Measurements from ENCODE around the gene ATP11A. TPM values are rescaled to one million over a fixed set of nuclear protein-coding genes. Genes with fewer than 3 reads are reported as not detected.

Gene ATP11A
- total RNA-seq, 1 donor from 2014 or later, result 75.6 TPM

DNA sequence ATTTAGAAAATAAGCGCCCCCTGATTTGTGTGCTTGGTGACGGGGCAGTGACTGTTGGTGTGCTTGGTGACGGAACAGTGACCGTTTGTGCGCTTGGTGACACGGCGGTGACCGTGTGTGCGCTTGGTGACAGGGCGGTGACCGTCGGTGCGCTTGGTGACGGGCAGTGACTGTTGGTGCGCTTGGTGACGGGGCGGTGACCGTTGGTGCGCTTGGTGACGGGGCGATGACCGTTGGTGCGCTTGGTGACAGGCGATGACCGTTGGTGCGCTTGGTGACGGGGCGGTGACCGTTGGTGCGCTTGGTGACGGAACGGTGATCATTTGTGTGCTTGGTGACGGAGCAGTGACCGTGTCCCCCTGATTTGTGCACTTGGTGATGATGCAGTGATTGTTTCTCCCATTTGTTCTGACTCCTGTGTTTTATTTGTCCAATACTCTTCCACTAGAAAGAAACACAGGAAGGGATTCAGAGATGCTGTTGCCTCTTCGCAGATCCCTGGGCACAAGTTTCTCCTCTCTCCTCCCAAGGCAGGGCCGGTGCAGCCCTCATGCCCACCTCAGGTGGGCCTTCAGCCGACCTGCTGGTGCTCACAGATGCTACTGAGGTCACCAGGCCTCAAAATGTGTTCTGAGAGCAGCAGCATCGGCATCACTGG, 128.3 kb downstream of the ATP11A start:
- intact Hi-C loops (cut with DNase I), result no loop called here
- no peak for ATAC-seq
- DNase-seq (ENCODE audit: low spot score), result no peak

DNA sequence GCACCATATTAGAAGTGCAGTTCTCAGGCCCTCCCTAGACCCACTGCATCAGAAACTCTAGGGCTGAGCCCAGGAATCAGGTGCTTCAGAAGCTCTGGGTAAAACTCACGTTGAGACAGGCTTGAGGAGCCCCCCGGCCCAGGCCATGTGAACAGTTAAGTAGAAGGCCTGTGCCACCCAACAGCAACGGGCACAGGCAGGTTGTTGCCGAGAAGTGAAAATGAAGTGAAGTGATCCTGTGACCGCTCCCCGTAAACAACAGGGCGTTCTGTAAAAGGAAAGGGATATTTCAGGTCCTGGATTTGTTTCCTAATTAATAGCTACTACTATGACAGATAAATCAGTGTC, 128.8 kb downstream of the ATP11A start:
- ATAC-seq, result no peak
- DNase-seq (ENCODE audit: low spot score), result no peak
- intact Hi-C loops (cut with DNase I), result no loop called here

DNA sequence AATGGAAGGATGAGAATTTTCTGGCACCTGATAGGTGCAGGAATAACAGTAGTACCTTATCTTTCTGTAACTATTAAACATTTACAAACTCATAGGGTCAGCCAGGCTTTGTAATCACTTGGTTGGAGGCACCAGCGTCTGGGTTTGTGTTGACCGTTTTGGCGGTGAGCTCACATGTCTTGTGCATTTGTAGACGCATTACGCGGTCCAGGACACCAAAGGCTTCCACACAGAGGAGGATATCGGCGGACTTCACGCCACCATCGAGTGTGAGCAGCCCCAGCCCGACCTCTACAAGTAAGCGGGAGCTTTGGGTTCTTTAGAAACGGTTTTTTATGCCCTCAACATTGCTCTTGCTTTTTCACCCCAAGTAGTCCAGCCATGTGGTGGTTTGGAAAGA, 129.3 kb downstream of the ATP11A start:
- intact Hi-C loops (cut with DNase I), result no loop called here
- no peak for ATAC-seq
- no peak for DNase-seq (ENCODE audit: low spot score)

DNA sequence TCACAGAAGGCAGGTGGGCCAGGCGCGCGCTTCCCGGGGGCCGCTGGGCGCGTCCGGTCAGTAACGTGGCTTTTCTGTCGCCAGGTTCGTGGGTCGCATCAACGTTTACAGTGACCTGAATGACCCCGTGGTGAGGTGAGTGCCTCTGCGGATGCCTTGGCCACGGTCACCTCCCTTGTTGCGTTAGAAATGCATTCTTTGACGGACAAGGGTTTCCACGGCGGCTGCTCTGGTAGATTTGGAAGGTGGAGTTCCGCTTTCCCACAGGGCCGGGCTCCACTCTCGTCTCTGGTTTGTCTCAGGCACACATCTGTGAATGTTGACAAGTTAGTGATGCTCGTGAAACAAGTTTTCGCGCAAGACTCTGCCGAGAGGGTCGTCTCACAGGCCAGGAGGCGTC, 130.0 kb downstream of the ATP11A start:
- no peak for DNase-seq (ENCODE audit: low spot score)
- ATAC-seq, result no peak
- intact Hi-C loops (cut with DNase I), result no loop called here

DNA sequence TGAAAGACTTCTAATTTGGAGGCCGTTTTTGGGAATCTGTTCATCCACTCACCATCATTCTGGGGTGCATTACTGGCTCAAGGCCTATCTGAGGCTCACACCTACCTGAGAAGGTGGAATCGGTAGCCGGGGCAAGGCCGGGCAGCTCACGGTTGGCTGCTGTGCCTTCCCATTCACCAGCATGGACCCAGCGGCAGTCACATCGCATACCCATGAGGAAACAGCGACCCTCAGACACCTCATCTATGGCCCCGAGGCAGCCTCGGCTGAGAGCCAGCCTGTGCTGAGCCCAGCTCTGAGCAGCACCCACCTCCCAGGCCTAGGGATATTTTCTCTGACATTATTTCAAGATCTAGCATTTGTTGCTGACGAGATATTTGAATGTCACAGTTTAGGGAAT, 130.5 kb downstream of the ATP11A start:
- DNase-seq (ENCODE audit: low spot score), result no peak
- intact Hi-C loops (cut with DNase I), result no loop called here
- ATAC-seq, result no peak

DNA sequence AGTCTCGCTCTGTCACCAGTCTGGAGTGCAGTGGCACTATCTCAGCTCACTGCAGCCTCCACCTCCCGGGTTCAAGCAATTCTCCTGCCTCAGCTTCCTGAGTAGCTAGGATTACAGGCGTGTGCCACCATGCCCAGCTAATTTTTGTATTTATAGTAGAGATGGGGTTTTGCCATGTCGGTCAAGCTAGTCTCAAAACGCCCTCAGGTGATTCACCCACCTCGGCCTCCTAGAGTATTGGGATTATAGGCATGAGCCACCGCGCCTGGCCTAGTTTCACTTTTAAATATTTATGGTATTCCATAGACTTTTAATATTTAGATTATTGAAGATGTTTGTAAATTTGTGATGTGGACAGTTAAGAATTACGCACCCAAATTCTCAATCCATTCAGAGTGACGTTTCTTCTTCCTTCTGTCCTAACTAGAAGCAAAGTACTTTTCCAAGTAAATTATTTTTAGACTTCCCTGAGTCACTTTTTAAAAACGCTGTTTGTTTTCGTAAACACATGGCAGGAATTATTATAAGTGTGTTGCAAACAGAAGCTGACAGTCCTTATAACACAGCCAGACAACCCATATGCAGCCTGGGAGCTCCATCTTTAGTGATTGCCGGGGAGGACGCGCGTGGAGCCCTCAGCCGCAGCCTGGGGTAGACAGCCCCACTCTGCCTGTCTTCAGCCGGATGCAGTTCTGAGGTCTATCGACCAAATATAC, 131.7 kb downstream of the ATP11A start:
- ATAC-seq, result no peak
- intact Hi-C loops (cut with DNase I), result no loop called here

DNA sequence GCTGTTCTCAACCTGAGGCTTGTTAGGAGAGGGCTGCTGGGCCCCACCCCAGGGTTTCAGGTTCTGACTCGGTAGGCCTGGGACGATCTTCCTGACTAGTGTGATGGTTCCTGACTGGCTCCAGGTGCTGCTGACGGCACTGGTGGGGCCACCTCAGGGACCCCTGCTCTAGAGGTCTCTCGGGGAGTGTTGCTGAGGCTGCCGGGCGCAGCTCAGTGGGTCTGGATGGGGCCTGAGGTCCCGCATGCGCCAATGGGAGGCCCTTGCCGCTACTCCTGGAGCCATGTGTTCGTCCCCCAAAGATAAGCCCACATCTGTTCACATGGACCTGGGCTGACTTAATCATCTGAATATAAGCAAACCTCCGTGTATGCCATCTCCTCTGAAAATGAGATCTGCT, 133.0 kb downstream of the ATP11A start:
- DNase-seq (ENCODE audit: low spot score) (no peak), ATAC-seq (no peak)
- intact Hi-C loops (cut with DNase I), result no loop called here

More for the DNA sequence above, 131.7 kb downstream of the ATP11A start:
- DNase-seq (ENCODE audit: low spot score), result no peak

DNA sequence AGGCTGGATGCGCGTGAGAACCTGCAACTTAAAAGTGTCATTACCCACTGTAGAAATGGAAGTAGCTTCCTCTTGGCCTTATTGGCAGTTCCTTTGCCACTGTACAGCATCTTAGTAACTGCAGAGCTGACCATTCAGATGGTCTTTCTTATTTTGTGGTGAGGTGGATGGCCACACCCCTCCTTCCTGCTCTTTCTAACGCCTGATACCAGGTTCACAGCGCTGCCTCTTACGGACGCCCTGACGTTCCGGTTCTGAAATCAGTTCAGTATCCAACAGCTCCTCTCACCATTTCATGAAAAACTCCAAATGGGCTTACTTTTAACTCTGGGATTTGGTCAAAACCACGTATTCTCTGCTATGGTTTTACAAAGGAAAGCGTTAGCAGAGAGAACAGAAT, 134.6 kb downstream of the ATP11A start:
- ATAC-seq (no peak), DNase-seq (ENCODE audit: low spot score) (no peak)
- intact Hi-C loops (cut with DNase I), result no loop called here

DNA sequence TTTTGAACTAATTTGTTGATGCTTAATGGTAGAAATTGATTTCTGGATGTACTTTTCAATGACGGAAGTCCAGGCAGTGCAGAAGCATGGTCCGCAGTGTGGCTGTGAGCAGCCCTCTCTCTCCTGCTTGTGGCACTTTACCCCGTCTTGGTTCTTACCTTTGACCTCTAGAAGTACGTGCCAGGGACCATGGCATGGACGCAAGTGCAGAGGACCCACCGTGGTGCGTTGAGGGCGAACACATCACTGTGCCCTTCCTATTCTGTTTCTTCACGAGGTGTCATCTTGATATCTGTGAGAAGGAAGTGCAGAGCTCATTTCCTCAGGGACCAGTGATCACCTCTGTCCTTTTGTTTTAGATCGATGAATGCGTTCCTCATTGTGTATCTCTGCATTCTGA, 135.2 kb downstream of the ATP11A start:
- DNase-seq (ENCODE audit: low spot score) (no peak), ATAC-seq (no peak)
- intact Hi-C loops (cut with DNase I), result no loop called here

DNA sequence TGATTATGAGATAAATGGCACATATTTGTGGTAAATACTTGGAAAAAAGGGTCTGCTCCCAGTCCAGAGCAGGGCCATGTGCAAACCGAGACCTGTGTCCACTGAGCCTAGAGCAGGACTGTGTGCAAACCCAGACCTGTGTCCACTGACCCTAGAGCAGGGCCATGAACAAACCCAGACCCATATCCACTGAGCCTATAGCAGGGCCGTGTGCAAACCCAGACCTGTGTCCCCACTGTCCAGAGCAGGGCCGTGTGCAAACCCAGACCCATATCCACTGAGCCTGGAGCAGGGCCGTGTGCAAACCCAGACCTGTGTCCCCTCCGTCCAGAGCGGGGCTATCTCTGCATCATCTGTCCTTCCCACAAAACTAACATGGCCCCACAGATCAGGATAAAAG, 136.0 kb downstream of the ATP11A start:
- intact Hi-C loops (cut with DNase I), result no loop called here
- DNase-seq (ENCODE audit: low spot score) (no peak), ATAC-seq (no peak)

DNA sequence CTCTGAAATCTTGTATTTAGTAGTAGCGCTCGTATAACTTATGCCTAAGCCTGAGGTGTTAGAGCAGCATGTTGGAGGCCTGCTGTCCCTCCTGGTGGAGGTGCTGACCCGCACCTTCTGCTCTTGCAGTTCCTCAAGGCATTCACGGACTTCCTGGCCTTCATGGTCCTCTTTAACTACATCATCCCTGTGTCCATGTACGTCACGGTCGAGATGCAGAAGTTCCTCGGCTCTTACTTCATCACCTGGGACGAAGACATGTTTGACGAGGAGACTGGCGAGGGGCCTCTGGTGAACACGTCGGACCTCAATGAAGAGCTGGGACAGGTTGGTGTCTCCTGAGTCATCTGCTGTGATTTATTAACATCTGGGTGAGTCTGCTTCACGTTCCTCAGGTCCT, 136.7 kb downstream of the ATP11A start:
- ATAC-seq (no peak), DNase-seq (ENCODE audit: low spot score) (peak; percentile 6)
- intact Hi-C loops (cut with DNase I), result no loop called here

DNA sequence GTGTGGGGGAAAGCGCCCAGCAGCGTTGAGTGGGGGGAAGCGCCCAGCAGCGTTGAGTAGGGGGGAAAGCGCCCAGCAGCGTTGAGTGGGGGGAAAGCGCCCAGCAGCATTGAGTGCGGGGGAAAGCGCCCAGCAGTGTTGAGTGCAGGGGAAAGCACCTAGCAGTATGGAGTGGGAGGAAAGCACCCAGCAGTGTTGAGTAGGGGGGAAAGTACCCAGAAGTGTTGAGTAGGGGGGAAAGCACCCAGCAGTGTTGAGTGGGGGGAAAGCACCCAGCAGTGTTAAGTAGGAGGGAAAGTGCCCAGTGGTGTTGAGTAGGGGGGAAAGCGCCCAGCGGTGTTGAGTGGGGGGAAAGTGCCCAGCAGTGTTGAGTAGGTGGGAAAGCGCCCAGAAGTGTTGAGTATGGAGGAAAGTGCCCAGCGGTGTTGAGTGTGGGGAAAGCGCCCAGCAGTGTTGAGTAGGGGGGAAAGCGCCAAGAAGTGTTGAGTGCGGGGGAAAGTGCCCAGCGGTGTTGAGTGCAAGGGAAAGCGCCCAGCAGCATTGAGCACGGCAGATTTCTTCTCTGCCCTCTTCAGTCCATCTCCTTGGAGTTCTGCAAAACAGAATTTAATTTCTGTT, 138.4 kb downstream of the ATP11A start:
- no peak for DNase-seq (ENCODE audit: low spot score)
- intact Hi-C loops (cut with DNase I), result no loop called here
- no peak for ATAC-seq

DNA sequence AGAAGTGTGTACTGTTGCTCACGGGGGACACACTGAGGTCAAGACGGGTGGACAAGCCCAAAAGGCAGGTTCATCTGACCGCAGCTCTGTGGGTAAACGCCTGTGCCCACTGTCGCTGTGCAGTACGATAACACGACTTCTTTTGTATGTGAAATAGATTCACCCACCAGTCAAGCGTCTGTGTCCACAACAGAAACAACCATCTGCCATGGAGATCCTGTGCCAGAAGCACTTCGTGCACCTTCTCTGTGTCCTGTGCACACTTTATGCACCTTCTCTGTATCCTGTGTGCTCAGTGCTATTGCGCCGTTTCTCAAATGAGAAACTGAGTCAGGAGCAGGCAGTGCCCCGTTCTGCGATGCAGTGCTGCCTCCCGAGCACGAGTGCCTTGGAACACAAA, 138.9 kb downstream of the ATP11A start:
- intact Hi-C loops (cut with DNase I), result no loop called here
- DNase-seq (ENCODE audit: low spot score), result no peak
- ATAC-seq, result no peak

DNA sequence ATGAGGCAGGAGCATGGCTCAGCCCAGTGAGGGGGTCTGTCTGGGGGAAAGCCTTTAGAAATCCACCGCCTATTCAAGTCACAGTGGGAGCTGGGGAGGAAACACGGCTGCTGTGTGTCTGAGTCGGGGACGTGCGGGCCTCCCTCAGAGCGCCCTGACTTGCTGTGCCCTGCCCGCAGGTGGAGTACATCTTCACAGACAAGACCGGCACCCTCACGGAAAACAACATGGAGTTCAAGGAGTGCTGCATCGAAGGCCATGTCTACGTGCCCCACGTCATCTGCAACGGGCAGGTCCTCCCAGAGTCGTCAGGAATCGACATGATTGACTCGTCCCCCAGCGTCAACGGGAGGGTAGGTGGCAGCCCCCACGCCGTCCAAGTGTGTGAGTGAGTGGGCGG, 141.4 kb downstream of the ATP11A start:
- peak; percentile 45 for DNase-seq (ENCODE audit: low spot score)
- intact Hi-C loops (cut with DNase I), result no loop called here
- no peak for ATAC-seq

DNA sequence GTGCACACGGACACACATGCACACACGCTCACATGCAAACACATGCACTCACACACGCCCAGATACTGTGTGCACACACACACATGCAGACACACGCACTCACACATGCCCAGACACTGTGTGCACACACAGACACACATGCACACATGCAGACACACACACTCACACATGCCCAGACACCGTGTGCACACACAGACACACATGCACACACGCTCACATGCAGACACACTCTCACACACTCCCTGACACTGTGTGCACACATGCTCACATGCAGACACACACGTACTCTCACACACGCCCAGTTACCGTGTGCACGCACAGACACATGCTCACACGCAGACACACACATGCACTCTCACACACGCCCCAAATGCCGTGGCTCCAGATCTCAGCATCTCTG, 142.0 kb downstream of the ATP11A start:
- intact Hi-C loops (cut with DNase I), result no loop called here
- DNase-seq (ENCODE audit: low spot score), result peak; percentile 23
- no peak for ATAC-seq

DNA sequence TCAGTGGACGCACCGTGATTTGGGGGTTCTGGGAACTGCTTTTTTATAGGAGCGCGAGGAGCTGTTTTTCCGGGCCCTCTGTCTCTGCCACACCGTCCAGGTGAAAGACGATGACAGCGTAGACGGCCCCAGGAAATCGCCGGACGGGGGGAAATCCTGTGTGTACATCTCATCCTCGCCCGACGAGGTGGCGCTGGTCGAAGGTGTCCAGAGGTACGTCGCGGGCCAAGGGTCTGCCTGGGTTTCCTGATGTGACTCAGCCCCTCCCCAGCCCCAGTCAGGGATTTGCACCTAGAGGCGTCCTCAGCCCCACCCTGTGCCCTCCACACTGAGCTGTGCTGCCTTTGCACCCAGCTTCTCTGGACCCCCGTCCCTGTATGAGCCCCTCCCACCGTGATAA, 143.0 kb downstream of the ATP11A start:
- intact Hi-C loops (cut with DNase I), result no loop called here
- ATAC-seq, result peak; percentile 11
- no peak for DNase-seq (ENCODE audit: low spot score)

DNA sequence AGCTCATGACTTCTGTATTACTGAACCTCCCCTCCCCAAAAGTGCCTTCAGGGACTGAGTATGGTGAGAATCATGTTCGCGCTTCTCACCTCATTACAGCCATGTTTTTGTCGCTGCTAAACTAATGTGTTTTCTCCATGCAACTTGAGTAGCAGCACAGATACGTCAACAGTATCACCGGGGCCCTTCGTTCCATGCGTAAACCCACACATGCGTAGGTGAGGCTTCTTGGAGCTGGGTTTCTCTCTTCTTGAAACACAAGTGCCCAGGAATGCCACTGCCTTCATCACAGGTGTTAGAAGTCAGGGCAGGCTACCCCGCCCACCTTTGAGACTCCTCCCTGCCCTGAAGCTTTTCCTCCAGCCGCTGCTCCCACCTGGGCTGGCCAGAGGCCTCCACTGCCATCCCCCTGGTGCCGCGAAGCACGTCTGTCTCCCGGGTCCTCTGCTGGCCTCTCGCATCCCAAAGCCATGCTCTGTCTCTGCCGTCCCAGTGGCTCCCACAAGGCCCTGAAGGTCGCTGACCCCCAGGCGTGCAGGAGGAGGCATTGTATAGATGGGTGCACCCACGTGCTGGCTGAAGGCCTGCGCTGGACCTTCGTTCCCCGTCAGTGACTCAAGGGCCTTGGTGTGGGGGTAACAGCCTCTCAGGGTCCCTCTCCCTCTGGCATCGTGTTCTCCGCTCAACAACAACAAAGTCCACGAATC, 143.9 kb downstream of the ATP11A start:
- intact Hi-C loops (cut with DNase I), result no loop called here
- DNase-seq (ENCODE audit: low spot score), result peak; percentile 43
- no peak for ATAC-seq

DNA sequence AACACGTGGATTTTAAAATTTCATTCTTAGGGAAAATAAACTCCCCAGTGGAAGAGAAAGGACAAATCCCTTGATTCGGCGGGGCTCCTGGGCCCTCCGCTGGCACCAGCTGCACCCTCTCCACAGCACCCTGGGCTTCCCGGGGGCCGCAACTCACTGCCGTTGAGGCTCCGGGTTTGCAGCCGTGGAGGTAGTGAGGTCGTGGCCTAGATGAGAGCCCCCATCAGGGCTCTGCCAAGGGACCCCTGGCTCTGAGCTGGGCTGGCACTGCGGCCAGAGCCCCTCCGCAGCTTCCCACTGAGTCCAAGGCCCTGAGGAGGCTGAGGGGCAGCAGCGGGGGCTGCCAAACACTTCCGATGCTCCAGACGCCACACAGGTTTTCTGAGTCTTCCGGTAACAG, 145.5 kb downstream of the ATP11A start:
- no peak for ATAC-seq
- DNase-seq (ENCODE audit: low spot score), result peak; percentile 47
- intact Hi-C loops (cut with DNase I), result no loop called here

DNA sequence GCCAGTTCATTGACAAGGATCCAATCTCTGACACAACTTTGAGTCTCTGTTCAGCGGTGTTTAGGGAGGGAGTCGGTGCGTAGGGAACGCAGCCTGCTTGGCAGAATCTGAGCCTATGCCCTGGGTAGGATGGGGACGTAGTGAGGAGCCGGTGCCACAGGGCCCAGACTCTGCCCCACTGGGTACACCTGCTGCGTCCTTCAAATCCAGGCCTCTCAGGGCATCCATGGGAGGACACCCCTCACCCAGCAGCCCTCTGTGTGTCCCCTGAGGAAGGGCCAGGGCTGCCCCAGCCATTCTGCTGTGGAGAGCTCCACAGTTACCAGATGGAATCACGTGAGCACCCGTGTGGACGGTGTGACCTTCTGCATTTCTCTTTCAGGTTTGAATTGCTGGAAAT, 146.0 kb downstream of the ATP11A start:
- DNase-seq (ENCODE audit: low spot score) (peak; percentile 37), ATAC-seq (no peak)
- intact Hi-C loops (cut with DNase I), result no loop called here

DNA sequence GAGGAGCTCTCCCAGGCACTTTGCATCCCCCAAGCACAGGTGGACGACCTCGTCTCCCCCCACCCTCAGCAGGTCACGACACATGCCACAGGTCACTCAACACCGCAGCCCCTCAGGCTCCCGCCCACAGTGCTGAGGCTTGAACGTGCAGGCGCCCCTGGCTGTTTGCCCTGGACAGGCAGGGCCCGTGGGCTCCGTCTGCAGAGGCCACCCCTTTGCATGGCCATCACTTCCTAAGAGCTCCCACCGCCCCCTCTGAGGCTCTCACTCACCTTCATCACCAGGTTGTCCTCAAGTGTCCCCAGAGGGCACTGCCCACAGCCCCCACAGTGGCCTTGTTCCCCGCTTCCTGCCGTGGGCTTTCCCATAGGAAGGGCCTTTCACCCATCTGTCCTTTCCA, 147.1 kb downstream of the ATP11A start:
- intact Hi-C loops (cut with DNase I), result no loop called here
- ATAC-seq, result no peak
- peak; percentile 56 for DNase-seq (ENCODE audit: low spot score)
